ENCODE data around the gene PNMA6F. TPM values are rescaled to one million over a fixed set of nuclear protein-coding genes. Genes with fewer than 3 reads are reported as not detected.
A peak's percentile ranks its signal among the peaks of the same experiment; 100 is the strongest.
"Not testable (repeated sequence)": the region's sequence is repeated elsewhere in the genome, so short reads cannot be mapped to it uniquely, and the experiment has no call there.

Gene PNMA6F
- total RNA-seq, 2 experiments from 2014 or later, result not detected

DNA sequence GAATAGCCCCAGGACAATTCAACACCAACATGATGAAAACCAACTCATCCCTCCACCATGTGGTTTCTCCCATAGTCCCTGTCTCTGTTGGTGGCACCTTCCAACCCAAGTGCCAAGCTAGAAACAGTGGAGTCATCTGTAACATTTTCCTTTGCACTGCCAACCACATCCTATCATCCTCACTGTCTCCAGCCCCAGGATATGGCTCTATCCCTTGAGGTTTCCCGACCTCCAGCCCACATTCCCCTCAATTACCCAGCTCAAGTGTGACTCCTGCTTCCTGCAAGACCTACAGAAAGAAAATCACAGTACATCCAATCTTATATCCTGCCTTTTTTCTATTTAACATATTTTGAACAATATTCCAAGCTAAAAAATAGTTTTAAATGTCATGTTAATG lies 24.2 kb downstream of the PNMA6F start:
- no peak overlapping the region for H3K4me3 Mint-ChIP-seq
- no peaks in the 10 kb centered on the region for H3K36me3 Mint-ChIP-seq
- no peak overlapping the region for H3K27ac Mint-ChIP-seq
- H3K27me3 Mint-ChIP-seq, result no peaks in the 10 kb centered on the region
- no peak for DNase-seq
- H3K9me3 Mint-ChIP-seq, result peaks cover 5% of the 10 kb centered on the region
- H3K4me1 Mint-ChIP-seq, result peaks cover 10% of the 10 kb centered on the region

DNA sequence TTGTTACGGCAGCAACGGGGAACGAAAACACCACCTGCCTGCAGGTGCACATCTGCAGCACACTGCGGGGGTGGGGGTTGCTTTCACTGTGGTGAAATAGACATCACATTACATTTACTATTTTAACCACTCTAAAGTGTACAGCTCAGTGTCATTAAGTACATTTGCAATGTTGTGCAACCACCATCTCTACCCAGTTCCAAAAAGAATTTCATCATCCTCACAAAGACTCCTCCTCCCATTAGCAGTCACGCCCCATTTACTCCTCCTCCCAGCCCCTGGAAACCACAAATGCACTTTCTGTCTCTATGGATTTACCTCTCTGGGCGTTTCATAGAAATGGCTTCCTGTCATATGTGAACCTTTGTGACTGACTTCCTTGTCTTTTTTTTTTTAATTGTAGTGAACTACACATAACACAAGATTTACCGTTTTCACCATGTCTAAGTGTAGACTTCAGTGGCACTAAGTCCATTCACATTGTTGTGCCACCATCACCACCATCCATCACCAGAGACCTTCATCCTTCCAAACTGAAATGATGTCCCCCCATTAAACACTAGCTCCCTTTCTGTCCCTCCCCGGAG lies 28.0 kb downstream of the PNMA6F start:
- not testable (repeated sequence) for DNase-seq, H3K36me3 Mint-ChIP-seq, H3K27me3 Mint-ChIP-seq, H3K9me3 Mint-ChIP-seq
- Mint-ChIP-seq H3K4me3 (peak overlapping the region; percentile 29), H3K4me1 (peaks cover 10% of the 10 kb centered on the region), H3K27ac (peak overlapping the region; percentile 88)

DNA sequence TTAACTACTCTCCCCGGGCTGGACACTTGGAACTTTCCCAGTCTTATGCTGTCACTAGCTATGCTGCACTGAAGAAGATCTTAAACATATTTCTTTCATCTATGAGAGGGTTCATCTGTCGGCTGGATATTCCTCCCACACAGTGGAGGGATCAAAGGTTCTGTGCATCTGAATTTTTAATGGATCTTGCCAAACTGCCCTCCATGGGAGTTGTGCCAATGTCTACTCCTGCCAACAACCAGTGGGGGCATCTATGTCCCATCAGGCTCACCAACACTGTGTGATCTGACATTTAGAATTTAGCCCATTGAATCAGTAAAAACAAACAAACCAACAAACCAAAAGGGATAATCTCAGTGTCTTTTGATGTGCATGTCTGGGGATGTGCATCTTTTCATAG lies 32.8 kb downstream of the PNMA6F start:
- DNase-seq, H3K4me3 Mint-ChIP-seq, H3K9me3 Mint-ChIP-seq, H3K27ac Mint-ChIP-seq, H3K4me1 Mint-ChIP-seq, H3K36me3 Mint-ChIP-seq, H3K27me3 Mint-ChIP-seq: not testable (repeated sequence)

DNA sequence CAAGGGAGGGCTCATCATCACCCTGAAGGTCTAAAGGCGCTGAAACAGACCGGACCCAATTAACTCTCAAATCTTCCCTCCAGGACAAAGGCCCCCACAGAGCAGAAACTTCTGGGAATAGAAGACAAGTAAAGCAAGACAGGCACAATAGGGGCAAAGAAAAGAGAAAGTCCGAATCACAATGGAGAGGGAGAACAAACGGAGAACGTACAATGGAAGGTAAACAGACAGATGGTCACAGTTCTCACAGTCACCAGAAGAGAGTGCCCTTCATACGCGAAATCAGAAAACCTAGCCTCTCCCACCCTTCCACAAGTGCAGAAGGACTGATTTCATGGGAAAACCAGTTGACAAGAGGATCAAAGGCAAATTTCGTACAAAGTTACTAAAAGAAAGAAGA lies 35.9 kb downstream of the PNMA6F start:
- not testable (repeated sequence) for H3K9me3 Mint-ChIP-seq, DNase-seq, H3K4me3 Mint-ChIP-seq, H3K36me3 Mint-ChIP-seq, H3K27ac Mint-ChIP-seq, H3K27me3 Mint-ChIP-seq, H3K4me1 Mint-ChIP-seq

DNA sequence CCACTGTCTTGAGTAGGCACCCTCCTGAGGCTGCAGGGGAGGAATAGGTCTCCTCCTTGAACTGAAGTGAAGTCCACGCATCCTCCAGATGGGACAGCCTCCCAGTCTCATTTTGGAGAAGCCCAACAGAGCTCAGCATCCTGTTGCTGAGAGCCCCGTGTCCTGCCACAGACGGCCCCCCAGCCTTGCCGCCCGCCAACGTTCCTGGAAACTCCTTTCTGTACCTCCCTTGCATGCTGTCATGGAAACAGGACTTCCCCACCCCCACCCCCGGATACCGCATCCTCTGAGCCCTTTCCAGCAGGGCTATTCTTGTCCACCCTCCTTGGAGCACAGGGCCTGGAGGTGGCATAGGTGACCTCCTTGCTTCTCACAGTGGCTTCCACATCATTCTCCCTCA lies 37.6 kb downstream of the PNMA6F start:
- H3K4me1 Mint-ChIP-seq, H3K27me3 Mint-ChIP-seq, DNase-seq, H3K4me3 Mint-ChIP-seq, H3K36me3 Mint-ChIP-seq, H3K9me3 Mint-ChIP-seq, H3K27ac Mint-ChIP-seq: not testable (repeated sequence)

DNA sequence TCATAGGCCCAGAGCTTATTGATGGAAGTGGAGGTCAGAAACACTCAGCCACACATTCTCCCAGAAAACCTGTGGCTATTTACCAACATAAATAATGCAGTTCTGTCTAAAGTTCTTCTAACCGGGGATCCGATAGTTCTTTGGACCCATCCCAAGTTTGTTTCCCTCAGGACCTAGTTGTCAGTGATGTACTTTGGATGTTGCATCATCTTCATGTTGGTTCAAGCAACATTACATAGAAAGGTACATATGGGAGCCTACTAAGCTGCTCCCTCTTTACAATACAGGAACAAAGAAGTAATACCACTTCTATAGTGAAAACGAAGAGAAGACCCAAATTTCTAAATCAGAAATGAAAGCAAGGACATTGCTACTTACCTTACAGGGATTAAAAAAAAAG lies 39.8 kb downstream of the PNMA6F start:
- H3K4me3 Mint-ChIP-seq, H3K4me1 Mint-ChIP-seq, H3K27me3 Mint-ChIP-seq, H3K27ac Mint-ChIP-seq, H3K36me3 Mint-ChIP-seq, H3K9me3 Mint-ChIP-seq, DNase-seq: not testable (repeated sequence)

DNA sequence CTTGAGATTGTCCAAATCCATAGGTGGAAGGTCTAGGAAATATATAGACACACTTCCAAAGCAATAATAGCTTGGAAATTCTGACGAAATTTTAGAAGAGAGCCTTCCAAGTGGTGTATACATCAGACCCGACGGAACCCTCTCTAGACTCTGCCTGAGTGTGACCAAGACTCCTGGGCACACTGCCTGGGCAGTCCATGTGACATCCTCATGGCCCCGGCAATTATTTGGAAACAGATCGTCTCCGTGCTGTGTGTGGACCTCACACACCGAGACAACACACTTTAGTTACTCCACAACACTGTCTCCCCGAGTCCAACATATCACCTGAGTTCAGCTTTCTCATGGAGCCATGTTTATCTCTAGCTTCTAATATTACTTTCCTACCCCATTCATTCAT lies 42.3 kb downstream of the PNMA6F start:
- not testable (repeated sequence) for H3K36me3 Mint-ChIP-seq, DNase-seq, H3K4me1 Mint-ChIP-seq, H3K4me3 Mint-ChIP-seq, H3K9me3 Mint-ChIP-seq, H3K27ac Mint-ChIP-seq, H3K27me3 Mint-ChIP-seq

DNA sequence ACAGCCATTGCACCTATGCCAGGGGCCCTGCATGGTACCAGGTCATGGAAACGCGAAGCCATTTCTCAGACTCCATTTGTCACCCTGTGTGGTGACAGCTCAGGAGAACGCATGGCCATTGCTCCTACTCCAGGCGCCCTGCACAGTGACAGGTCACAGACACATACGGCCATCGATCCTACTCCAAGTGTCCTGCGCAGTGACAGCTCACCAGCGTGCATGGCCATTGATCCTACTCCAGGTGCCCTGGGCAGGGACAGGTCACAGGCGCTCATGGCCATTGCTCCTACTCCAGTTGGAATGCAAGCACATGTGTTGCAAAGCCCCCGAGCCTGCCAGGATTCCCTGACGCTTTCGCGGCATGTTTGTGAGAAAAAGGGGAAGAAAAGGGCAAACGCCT lies 45.5 kb downstream of the PNMA6F start:
- H3K27me3 Mint-ChIP-seq, H3K27ac Mint-ChIP-seq, H3K9me3 Mint-ChIP-seq, H3K4me1 Mint-ChIP-seq, H3K36me3 Mint-ChIP-seq, DNase-seq, H3K4me3 Mint-ChIP-seq: not testable (repeated sequence)

DNA sequence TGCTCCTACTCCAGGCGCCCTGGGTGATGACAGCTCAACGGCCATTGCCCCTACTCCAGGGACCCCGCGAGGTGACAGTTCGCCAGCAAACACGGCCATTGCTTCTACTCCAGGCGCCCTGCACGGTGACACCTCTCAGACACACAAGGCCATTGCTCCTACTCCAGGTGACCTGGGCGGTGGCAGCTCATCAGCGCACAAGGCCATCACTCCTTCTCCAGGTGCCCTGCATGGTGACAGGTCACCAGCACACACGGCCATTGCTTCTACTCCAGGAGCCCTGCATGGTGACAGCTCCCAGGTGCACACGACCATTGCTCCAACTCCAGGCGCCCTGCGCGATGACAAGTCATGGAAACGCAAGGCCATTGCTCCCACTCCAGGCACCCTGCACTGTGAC lies 46.1 kb downstream of the PNMA6F start:
- H3K27ac Mint-ChIP-seq, H3K36me3 Mint-ChIP-seq, DNase-seq, H3K27me3 Mint-ChIP-seq, H3K4me1 Mint-ChIP-seq, H3K4me3 Mint-ChIP-seq, H3K9me3 Mint-ChIP-seq: not testable (repeated sequence)

DNA sequence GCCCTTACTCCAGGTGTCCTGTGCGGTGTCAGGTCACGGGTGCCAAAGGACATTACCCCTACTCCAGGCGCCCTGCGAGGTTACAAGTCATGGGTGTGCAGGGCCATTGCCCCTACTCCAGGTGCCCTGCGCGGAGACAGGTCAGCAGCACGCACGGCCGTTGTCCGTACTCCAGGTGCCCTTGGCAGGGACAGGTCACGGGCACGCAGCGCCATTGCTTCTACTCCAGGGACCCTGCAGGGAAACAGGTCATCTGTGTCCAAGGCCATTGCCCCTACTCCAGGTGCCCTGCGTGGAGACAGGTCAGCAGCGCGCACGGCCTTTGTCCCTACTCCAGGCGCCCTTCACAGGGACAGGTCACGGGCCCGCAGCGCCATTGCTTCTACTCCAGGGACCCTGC lies 49.0 kb downstream of the PNMA6F start:
- H3K4me1 Mint-ChIP-seq, DNase-seq, H3K9me3 Mint-ChIP-seq, H3K27ac Mint-ChIP-seq, H3K4me3 Mint-ChIP-seq, H3K36me3 Mint-ChIP-seq, H3K27me3 Mint-ChIP-seq: not testable (repeated sequence)

DNA sequence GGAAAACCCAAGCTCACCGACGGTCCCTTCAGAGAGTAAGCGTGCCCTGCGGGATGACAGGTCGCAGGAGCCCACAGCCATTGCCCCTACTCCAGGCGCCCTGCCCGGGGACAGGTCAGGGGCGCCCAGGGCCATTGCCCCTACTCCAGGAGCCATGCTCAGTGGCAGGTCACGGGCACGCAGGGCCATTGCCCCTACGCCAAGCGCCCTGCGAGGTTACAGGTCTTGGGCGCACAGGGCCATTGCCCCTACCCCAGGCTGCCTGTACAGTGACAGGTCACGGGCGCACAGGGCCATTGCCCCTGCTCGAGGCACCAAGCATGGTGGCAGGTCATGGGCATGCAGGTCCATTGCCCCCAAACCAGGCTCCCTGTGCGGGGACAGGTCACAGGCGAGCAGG lies 49.5 kb downstream of the PNMA6F start:
- not testable (repeated sequence) for H3K4me3 Mint-ChIP-seq, H3K27ac Mint-ChIP-seq, H3K27me3 Mint-ChIP-seq

More for the DNA sequence above, 49.5 kb downstream of the PNMA6F start:
- H3K36me3 Mint-ChIP-seq, H3K9me3 Mint-ChIP-seq, DNase-seq, H3K4me1 Mint-ChIP-seq: not testable (repeated sequence)

Other genes starting within 250 kb of the PNMA6F start
- gene PNMA6A, start 249.3 kb downstream of the PNMA6F start, total RNA-seq, result 1 to 10 TPM; 2.0 to 2.1 TPM
- gene MAGEA1, start 142.5 kb downstream of the PNMA6F start, total RNA-seq, result not detected
- gene ZNF275, start 12.4 kb upstream of the PNMA6F start, total RNA-seq, result 10 to 100 TPM; 12.5 to 13.9 TPM
- not detected for gene PNMA6E, start 79.6 kb upstream of the PNMA6F start, total RNA-seq
- gene ZFP92, start 89.7 kb upstream of the PNMA6F start, total RNA-seq, result 1 to 10 TPM; 1.3 to 1.5 TPM
- 1 to 10 TPM; 1.8 to 2.1 TPM for gene TREX2, start 124.3 kb upstream of the PNMA6F start, total RNA-seq
- gene HAUS7, start 148.8 kb upstream of the PNMA6F start, total RNA-seq, result 10 to 100 TPM; 66.4 to 67.2 TPM
- gene BGN, start 173.2 kb upstream of the PNMA6F start, total RNA-seq, result not detected
- not detected for gene ATP2B3, start 195.9 kb upstream of the PNMA6F start, total RNA-seq